OCI-LY7 (cell line): ENCODE measurements around the gene NEMP2. TPM values are rescaled to one million over a fixed set of nuclear protein-coding genes. Genes with fewer than 3 reads are reported as not detected.

Source experiments
- BruUV-seq: library from RNA; stranded (reverse); fragments of 400-500 nt; replicated peaks from 2 replicates; lab custom pipeline; 2021; lab: Mats Ljungman, UMichigan
- CTCF ChIA-PET: fragments of 300-600 bp; sonication (Branson Sonifier 250); formaldehyde crosslinking; loops from one replicate; lab custom pipeline; 2022; ENCODE audit warnings: antibody characterized with exemption; ENCODE audit not compliant: unreplicated experiment; lab: Charles Lee
- POLR2A ChIA-PET: fragments of 300-600 bp; sonication (Branson Sonifier 250); formaldehyde crosslinking; loops from one replicate; lab custom pipeline; 2022; ENCODE audit warnings: antibody characterized with exemption; lab: Charles Lee
- DNase-seq: peaks from one replicate; pipeline ENCODE4 v3.0.0-alpha.2; 2015; ENCODE audit warnings: low spot score
- H2AFZ ChIP-seq: fragments of 200-600 bp; sonication (generic), shearing (Covaris generic); 2 replicates; pipeline ENCODE4 v1.6.1; 2014; ENCODE audit warnings: mild to moderate bottlenecking, antibody characterized with exemption, low read length, moderate library complexity
- H3K27ac ChIP-seq: fragments of 200-600 bp; sonication (generic); 2 replicates; pipeline ENCODE4 v1.5.1; 2014; ENCODE audit warnings: mixed run types, low read depth, mild to moderate bottlenecking, moderate library complexity, low read length, inconsistent platforms; ENCODE audit not compliant: poor library complexity, severe bottlenecking
- H3K36me3 ChIP-seq: fragments of 200-600 bp; sonication (generic); 2 replicates; pipeline ENCODE4 v1.6.1; 2014; ENCODE audit warnings: mild to moderate bottlenecking, antibody characterized with exemption, low read length, moderate library complexity, mixed read lengths; ENCODE audit not compliant: insufficient read depth
- H3K4me1 ChIP-seq: fragments of 200-600 bp; sonication (generic); 2 replicates; pipeline ENCODE4 v1.5.1; 2014; ENCODE audit warnings: mild to moderate bottlenecking, low read length; ENCODE audit not compliant: insufficient read depth, poor library complexity, severe bottlenecking
- H3K4me2 ChIP-seq: fragments of 200-600 bp; sonication (generic); 2 replicates; pipeline ENCODE4 v1.6.1; 2014; ENCODE audit warnings: mild to moderate bottlenecking, low read length
- H3K4me3 ChIP-seq: fragments of 200-600 bp; sonication (generic); 2 replicates; pipeline ENCODE4 v1.5.1; 2014; ENCODE audit warnings: mild to moderate bottlenecking, low read depth, low read length; ENCODE audit not compliant: poor library complexity, severe bottlenecking
- H3K79me2 ChIP-seq: fragments of 200-600 bp; sonication (generic); 2 replicates; pipeline ENCODE4 v1.6.1; 2016; ENCODE audit warnings: low read depth, mild to moderate bottlenecking, low read length, moderate library complexity, mixed read lengths; ENCODE audit not compliant: insufficient read depth
- H3K9me2 ChIP-seq: fragments of 200-600 bp; sonication (generic); 2 replicates; pipeline ENCODE4 v1.6.1; 2016; ENCODE audit warnings: mild to moderate bottlenecking, low read length, mixed read lengths; ENCODE audit not compliant: insufficient read depth
- H3K9me3 ChIP-seq: fragments of 200-600 bp; sonication (generic); 2 replicates; pipeline ENCODE4 v1.6.1; 2014; ENCODE audit warnings: mild to moderate bottlenecking, mixed run types, low read length, mixed read lengths
- H4K20me1 ChIP-seq: fragments of 200-600 bp; sonication (generic); 2 replicates; pipeline ENCODE4 v1.6.1; 2014; ENCODE audit warnings: mild to moderate bottlenecking, antibody characterized with exemption, low read length, moderate library complexity, mixed read lengths; ENCODE audit not compliant: insufficient read depth
- EZH2phosphoT487 ChIP-seq: fragments of 200-600 bp; sonication (generic); IDR thresholded peaks from 2 replicates; pipeline ENCODE4 v1.6.1; 2018; ENCODE audit warnings: low read depth, borderline replicate concordance, mild to moderate bottlenecking, mixed run types, antibody characterized with exemption, low read length, moderate library complexity, mixed read lengths
- intact Hi-C: fragments of 100-400 bp; cut with micrococcal nuclease; formaldehyde crosslinking; loops from one replicate; pipeline ENCODE4 v1.10.0; 2022; ENCODE audit not compliant: unreplicated experiment
- total RNA-seq, 2 experiments: library from RNA; depleted of rRNA in 1 of 2; stranded (reverse); fragments of >200 nt in 1 of 2; shearing (Covaris generic) in 1 of 2; gene quantifications; 2 replicates each; pipeline ENCODE4 v1.2.3, GENCODE V29; 2014 to 2022
- TF ChIP-seq, protein P1 (sequence below): fragments of 200-600 bp; sonication (generic); conservative IDR thresholded peaks from 2 replicates; pipeline ENCODE4 v1.5.1; 2014; ENCODE audit warnings: mild to moderate bottlenecking, antibody characterized with exemption, low read length, moderate library complexity, mixed read lengths

NEMP2 gene
- total RNA-seq, 2 experiments from 2014 or later: 5.6 to 18.5 TPM

DNA sequence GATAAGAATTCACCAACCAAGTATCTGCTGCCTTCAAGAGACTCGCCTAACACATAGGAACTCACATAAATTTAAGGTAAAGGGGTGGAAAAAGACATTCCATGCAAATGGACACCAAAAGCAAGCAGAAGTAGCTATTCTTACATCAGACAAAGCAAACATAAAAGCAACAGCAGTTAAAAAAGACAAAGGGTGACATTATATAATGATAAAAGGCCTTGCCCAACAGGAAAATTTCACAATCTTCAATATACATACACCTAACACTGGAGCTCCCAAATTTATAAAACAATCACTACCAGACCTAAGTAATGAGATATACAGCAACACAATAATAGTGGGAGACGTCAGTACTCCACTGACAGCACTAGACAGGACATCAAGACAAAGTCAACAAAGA, 41.4 kb downstream of the NEMP2 start:
- no peak for TF ChIP-seq EZH2phosphoT487
- TF ChIP-seq, protein P1, sequence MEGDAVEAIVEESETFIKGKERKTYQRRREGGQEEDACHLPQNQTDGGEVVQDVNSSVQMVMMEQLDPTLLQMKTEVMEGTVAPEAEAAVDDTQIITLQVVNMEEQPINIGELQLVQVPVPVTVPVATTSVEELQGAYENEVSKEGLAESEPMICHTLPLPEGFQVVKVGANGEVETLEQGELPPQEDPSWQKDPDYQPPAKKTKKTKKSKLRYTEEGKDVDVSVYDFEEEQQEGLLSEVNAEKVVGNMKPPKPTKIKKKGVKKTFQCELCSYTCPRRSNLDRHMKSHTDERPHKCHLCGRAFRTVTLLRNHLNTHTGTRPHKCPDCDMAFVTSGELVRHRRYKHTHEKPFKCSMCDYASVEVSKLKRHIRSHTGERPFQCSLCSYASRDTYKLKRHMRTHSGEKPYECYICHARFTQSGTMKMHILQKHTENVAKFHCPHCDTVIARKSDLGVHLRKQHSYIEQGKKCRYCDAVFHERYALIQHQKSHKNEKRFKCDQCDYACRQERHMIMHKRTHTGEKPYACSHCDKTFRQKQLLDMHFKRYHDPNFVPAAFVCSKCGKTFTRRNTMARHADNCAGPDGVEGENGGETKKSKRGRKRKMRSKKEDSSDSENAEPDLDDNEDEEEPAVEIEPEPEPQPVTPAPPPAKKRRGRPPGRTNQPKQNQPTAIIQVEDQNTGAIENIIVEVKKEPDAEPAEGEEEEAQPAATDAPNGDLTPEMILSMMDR: no peak
- Histone ChIP-seq H3K79me2 (no peaks in the 10 kb centered on the region), H3K4me2 (no peak overlapping the region), H3K4me3 (no peak overlapping the region), H3K36me3 (peaks cover 34% of the 10 kb centered on the region), H4K20me1 (no peaks in the 10 kb centered on the region), H3K27ac (no peak overlapping the region), H3K9me2 (no peaks in the 10 kb centered on the region), H3K9me3 (no peaks in the 10 kb centered on the region), H2AFZ (no peak overlapping the region), H3K4me1 (no peaks in the 10 kb centered on the region)
- intact Hi-C loops: no loop called here
- ChIA-PET CTCF (no interaction called here), POLR2A (interaction anchor here (0.6 to 2.7 kb wide), 2 partner anchors 13 to 116 kb away, joined by 3 to 7 read pairs; no protein-coding TSS in a partner anchor)
- BruUV-seq: no TSS peak
- no peak for DNase-seq

DNA sequence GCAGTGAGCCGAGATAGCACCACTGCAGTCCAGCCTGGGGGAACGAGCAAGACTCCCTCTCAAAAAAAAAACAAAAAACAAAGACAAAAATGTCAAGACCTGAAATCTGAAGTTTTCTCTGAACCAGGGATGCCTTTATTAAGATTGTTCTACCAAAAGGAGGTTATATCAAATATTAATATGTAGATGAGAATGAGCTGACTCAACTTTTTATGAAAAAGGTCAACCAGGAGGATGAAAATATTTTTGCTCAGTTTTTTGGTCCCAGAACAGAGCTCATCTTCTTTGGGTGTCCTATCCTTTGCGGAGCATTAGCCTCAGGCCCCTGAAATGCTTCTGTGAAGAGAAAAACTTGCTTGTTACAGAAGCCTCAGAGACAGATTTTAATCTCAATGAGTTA, 44.0 kb downstream of the NEMP2 start:
- ChIA-PET CTCF (no interaction called here), POLR2A (interaction anchor here (0.6 to 0.7 kb wide), 2 partner anchors 43 to 94 kb away, joined by 3 read pairs; no protein-coding TSS in a partner anchor)
- no peaks in the 10 kb centered on the region for H3K9me3 ChIP-seq
- H3K4me3 ChIP-seq: no peak overlapping the region
- DNase-seq: no peak
- H3K9me2 ChIP-seq: no peaks in the 10 kb centered on the region
- H3K4me1 ChIP-seq: no peaks in the 10 kb centered on the region
- TF ChIP-seq, protein P1: no peak
- no peak for TF ChIP-seq EZH2phosphoT487
- no TSS peak for BruUV-seq
- no peaks in the 10 kb centered on the region for H3K79me2 ChIP-seq
- intact Hi-C loops: no loop called here
- no peak overlapping the region for H2AFZ ChIP-seq
- H3K27ac ChIP-seq: no peak overlapping the region
- no peaks in the 10 kb centered on the region for H4K20me1 ChIP-seq
- H3K4me2 ChIP-seq: no peak overlapping the region
- H3K36me3 ChIP-seq: peaks cover 28% of the 10 kb centered on the region

DNA sequence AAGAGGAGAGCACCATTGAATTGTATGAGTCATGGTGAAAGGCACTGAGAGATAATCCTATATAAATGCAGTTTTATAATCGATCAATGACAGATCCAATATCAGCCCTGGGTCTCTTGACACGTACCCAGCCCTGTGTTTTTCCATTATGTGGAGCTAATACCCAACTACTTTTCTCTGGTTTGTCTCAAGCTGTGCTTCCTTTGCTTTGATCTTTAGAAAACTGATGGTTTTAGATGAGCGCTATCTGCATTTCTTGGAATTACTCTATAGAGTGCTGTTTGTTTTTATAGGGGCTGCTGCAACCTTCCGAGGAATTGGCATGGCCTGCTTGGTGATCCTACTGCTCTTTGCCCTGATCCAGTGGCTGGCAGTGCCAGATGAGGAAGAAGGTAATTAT, 45.0 kb downstream of the NEMP2 start:
- ChIA-PET CTCF (no interaction called here), POLR2A (no interaction called here)
- H4K20me1 ChIP-seq: no peaks in the 10 kb centered on the region
- no peaks in the 10 kb centered on the region for H3K79me2 ChIP-seq
- H3K4me2 ChIP-seq: no peak overlapping the region
- BruUV-seq: no TSS peak
- H3K4me1 ChIP-seq: no peaks in the 10 kb centered on the region
- peaks cover 28% of the 10 kb centered on the region for H3K36me3 ChIP-seq
- intact Hi-C loops: no loop called here
- H2AFZ ChIP-seq: no peak overlapping the region
- no peak for DNase-seq
- H3K4me3 ChIP-seq: no peak overlapping the region
- H3K9me2 ChIP-seq: no peaks in the 10 kb centered on the region
- H3K27ac ChIP-seq: no peak overlapping the region
- no peaks in the 10 kb centered on the region for H3K9me3 ChIP-seq
- TF ChIP-seq EZH2phosphoT487: no peak
- TF ChIP-seq, protein P1: no peak
